A549 (cell line): ENCODE results near the gene ZC3HAV1.

Experiments
- CBX2 ChIP-seq: fragments of 200-600 bp; sonication (generic); IDR thresholded peaks from 2 replicates; pipeline ENCODE4 v1.6.1; 2016; ENCODE audit warnings: low read depth, mild to moderate bottlenecking, borderline replicate concordance
- CTCF ChIP-seq: fragments of >200 bp; sonication (Bioruptor Twin); formaldehyde crosslinking; IDR thresholded peaks from 3 replicates; pipeline ENCODE4 v1.5.1; 2016
- ELK1 ChIP-seq: fragments of 150-350 bp; IDR thresholded peaks from 2 replicates; pipeline ENCODE4 v1.6.1; 2014; ENCODE audit warnings: low read depth, mild to moderate bottlenecking, low read length
- MAX ChIP-seq: IDR thresholded peaks from 2 replicates; pipeline ENCODE4 v1.6.1; 2012
- POLR2A ChIP-seq: IDR thresholded peaks from 2 replicates; pipeline ENCODE4 v1.6.1; 2012; ENCODE audit warnings: mild to moderate bottlenecking, low read length
- REST ChIP-seq: fragments of 200-600 bp; sonication (generic); IDR thresholded peaks from 2 replicates; pipeline ENCODE4 v1.6.1; 2016; ENCODE audit warnings: antibody characterized with exemption, mild to moderate bottlenecking, moderate library complexity

- TF ChIP-seq POLR2A (no peak), CBX2 (no peak), CTCF (no peak), REST (no peak), ELK1 (no peak), MAX (no peak)
Observed at GRCh38 chr7:139111811-139112301, 2.3 kb upstream of the ZC3HAV1 start.
